HCT116 (cell line): ENCODE measurements around the gene TIPIN. TPM values are rescaled to one million over a fixed set of nuclear protein-coding genes. Genes with fewer than 3 reads are reported as not detected.

Experiments
- ATAC-seq: fragments of 200-7000 bp; cut with Tn5 transposase; 2 replicates; pipeline ENCODE4 v1.9.1; 2020; ENCODE audit warnings: mild to moderate bottlenecking, moderate library complexity
- BruUV-seq: library from RNA; stranded (reverse); fragments of 400-500 nt; replicated peaks from 2 replicates; lab custom pipeline; 2021; lab: Mats Ljungman, UMichigan
- CTCF ChIA-PET: fragments of 300-600 bp; sonication (Branson Sonifier 250); formaldehyde crosslinking; loops from one replicate; lab custom pipeline; 2021; ENCODE audit warnings: antibody characterized with exemption; lab: Charles Lee
- POLR2A ChIA-PET: fragments of 300-600, 350-600 bp; sonication (Branson Sonifier 250); formaldehyde crosslinking; loops from one replicate; lab custom pipeline; 2021; ENCODE audit warnings: antibody characterized with exemption; lab: Charles Lee
- RAD21 ChIA-PET, 2 experiments: fragments of 300-600 bp; sonication (Branson Sonifier 250); formaldehyde crosslinking; loops; one replicate each; lab custom pipeline; 2023; ENCODE audit warnings: low total read pairs in 2 of 2; ENCODE audit not compliant: uncharacterized antibody in 2 of 2, unreplicated experiment in 2 of 2, low non-redundant PET in 1 of 2; lab: Charles Lee
- DNase-seq: peaks from one replicate; pipeline ENCODE4 v3.0.0-alpha.2; 2010; ENCODE audit warnings: low read depth, low spot score
- H2AFZ ChIP-seq: fragments of 200-600 bp; shearing (Covaris generic), sonication (generic); 2 replicates; pipeline ENCODE4 v1.6.1; 2017; ENCODE audit warnings: low read depth, mixed run types, mixed read lengths, antibody characterized with exemption, low read length; ENCODE audit not compliant: poor library complexity, severe bottlenecking
- H3K27ac ChIP-seq: 2 replicates; pipeline ENCODE4 v1.5.1; 2012; ENCODE audit warnings: low read depth, low read length
- H3K27me3 ChIP-seq: fragments of 200-600 bp; sonication (generic); 2 replicates; pipeline ENCODE4 v1.6.1; 2016; ENCODE audit warnings: mixed run types, low read length, mixed read lengths; ENCODE audit not compliant: insufficient read depth
- H3K36me3 ChIP-seq, 2 experiments: fragments of 200-500 bp in 1 of 2; fragments of 200-600 bp in 1 of 2; sonication (Bioruptor generic) in 1 of 2; sonication (generic) in 1 of 2; 2 replicates each; pipeline versions ENCODE4 v1.5.1 to v1.6.1; 2014 to 2016; ENCODE audit warnings: low read length in 2 of 2, inconsistent platforms in 1 of 2, mixed read lengths in 1 of 2, mixed run types in 1 of 2; ENCODE audit not compliant: insufficient read depth in 2 of 2, control insufficient read depth in 1 of 2
- H3K4me1 ChIP-seq, 2 experiments: fragments of 200-600 bp in 1 of 2; sonication (generic) in 1 of 2; 2 replicates each; pipeline versions ENCODE4 v1.5.1 to v1.6.1; 2012 to 2017; ENCODE audit warnings: low read length in 2 of 2, inconsistent platforms in 1 of 2, mild to moderate bottlenecking in 1 of 2, mixed read lengths in 1 of 2, mixed run types in 1 of 2, moderate library complexity in 1 of 2; ENCODE audit not compliant: insufficient read depth in 2 of 2, control insufficient read depth in 1 of 2
- H3K4me2 ChIP-seq: fragments of 200-600 bp; sonication (generic); 2 replicates; pipeline ENCODE4 v1.6.1; 2017; ENCODE audit warnings: mixed run types, low read length, mixed read lengths
- H3K4me3 ChIP-seq, 2 experiments: fragments of 200-600 bp in 1 of 2; sonication (generic) in 1 of 2; replicated peaks in 1 of 2; 2 replicates each; pipeline ENCODE4 v1.5.1; 2011 to 2016; ENCODE audit warnings: low read length in 2 of 2, control low read depth in 1 of 2, low read depth in 1 of 2, mild to moderate bottlenecking in 1 of 2, mixed read lengths in 1 of 2, mixed run types in 1 of 2
- H3K79me2 ChIP-seq: fragments of 200-600 bp; sonication (generic); 2 replicates; pipeline ENCODE4 v1.6.1; 2017; ENCODE audit warnings: mild to moderate bottlenecking, mixed run types, low read length, moderate library complexity, mixed read lengths; ENCODE audit not compliant: insufficient read depth
- H3K9ac ChIP-seq: fragments of 200-600 bp; sonication (generic); 2 replicates; pipeline ENCODE4 v1.6.1; 2016; ENCODE audit warnings: low read length, mixed read lengths
- H3K9me2 ChIP-seq: fragments of 200-600 bp; sonication (generic), shearing (Covaris generic); 2 replicates; pipeline ENCODE4 v1.6.1; 2017; ENCODE audit warnings: mixed run types, mild to moderate bottlenecking, moderate library complexity; ENCODE audit not compliant: insufficient read depth
- H3K9me3 ChIP-seq, 2 experiments: fragments of 200-500 bp in 1 of 2; fragments of 200-600 bp in 1 of 2; sonication (Bioruptor generic) in 1 of 2; sonication (generic) in 1 of 2; 2 replicates each; pipeline ENCODE4 v1.6.1; 2014 to 2017; ENCODE audit warnings: low read length in 2 of 2, mixed read lengths in 2 of 2, inconsistent platforms in 1 of 2, low read depth in 1 of 2, mild to moderate bottlenecking in 1 of 2, mixed run types in 1 of 2, moderate library complexity in 1 of 2; ENCODE audit not compliant: control insufficient read depth in 1 of 2, insufficient read depth in 1 of 2
- H4K20me1 ChIP-seq: fragments of 200-600 bp; sonication (generic), shearing (Covaris generic); 2 replicates; pipeline ENCODE4 v1.6.1; 2017; ENCODE audit warnings: mixed run types, mild to moderate bottlenecking, moderate library complexity; ENCODE audit not compliant: insufficient read depth
- ATF3 ChIP-seq: IDR thresholded peaks from 2 replicates; pipeline ENCODE4 v1.6.1; 2012
- CEBPB ChIP-seq: IDR thresholded peaks from 2 replicates; pipeline ENCODE4 v1.6.1; 2012; ENCODE audit warnings: low read depth
- CTCF ChIP-seq, 3 experiments: fragments of 200-600 bp in 1 of 3; sonication (generic) in 1 of 3; IDR thresholded peaks in 2 of 3; conservative IDR thresholded peaks in 1 of 3; 2 replicates each; pipeline ENCODE4 v1.5.1; 2012 to 2017; ENCODE audit warnings: low read depth in 2 of 3, low read length in 2 of 3, antibody characterized with exemption in 1 of 3, borderline replicate concordance in 1 of 3, control low read depth in 1 of 3, mild to moderate bottlenecking in 1 of 3, mixed read lengths in 1 of 3, mixed run types in 1 of 3, moderate library complexity in 1 of 3; ENCODE audit not compliant: insufficient read depth in 1 of 3
- EGR1 ChIP-seq: IDR thresholded peaks from 2 replicates; pipeline ENCODE4 v1.6.1; 2012; ENCODE audit warnings: low read depth
- ELF1 ChIP-seq: IDR thresholded peaks from 2 replicates; pipeline ENCODE4 v1.6.1; 2012; ENCODE audit warnings: low read depth, borderline replicate concordance
- EZH2 ChIP-seq: fragments of 200-600 bp; sonication (generic); IDR thresholded peaks from 2 replicates; pipeline ENCODE4 v1.6.1; 2017; ENCODE audit warnings: antibody characterized with exemption, mixed run types
- EZH2phosphoT487 ChIP-seq: fragments of 200-600 bp; IDR thresholded peaks from 2 replicates; pipeline ENCODE4 v1.6.1; 2018; ENCODE audit warnings: antibody characterized with exemption, borderline replicate concordance
- FOSL1 ChIP-seq: IDR thresholded peaks from 2 replicates; pipeline ENCODE4 v1.6.1; 2012; ENCODE audit warnings: low read depth
- MAX ChIP-seq: IDR thresholded peaks from 2 replicates; pipeline ENCODE4 v1.6.1; 2012
- POLR2A ChIP-seq: IDR thresholded peaks from 2 replicates; pipeline ENCODE4 v1.7.0; 2011; ENCODE audit warnings: borderline replicate concordance; ENCODE audit not compliant: insufficient read depth, insufficient read length; ENCODE audit errors: extremely low read depth
- POLR2AphosphoS5 ChIP-seq: IDR thresholded peaks from 2 replicates; pipeline ENCODE4 v1.6.1; 2011; ENCODE audit warnings: mild to moderate bottlenecking, low read depth, low read length, moderate library complexity
- RAD21 ChIP-seq: IDR thresholded peaks from 2 replicates; pipeline ENCODE4 v1.6.1; 2012; ENCODE audit warnings: low read depth, mild to moderate bottlenecking
- REST ChIP-seq: IDR thresholded peaks from 2 replicates; pipeline ENCODE4 v1.6.1; 2012; ENCODE audit warnings: low read depth
- SIN3A ChIP-seq: IDR thresholded peaks from 2 replicates; pipeline ENCODE4 v1.6.1; 2012; ENCODE audit warnings: low read depth
- SP1 ChIP-seq: IDR thresholded peaks from 2 replicates; pipeline ENCODE4 v1.6.1; 2012; ENCODE audit warnings: low read depth
- TCF7L2 ChIP-seq: IDR thresholded peaks from 2 replicates; pipeline ENCODE4 v1.7.0; 2011; ENCODE audit warnings: borderline replicate concordance, inconsistent platforms; ENCODE audit not compliant: insufficient read depth, insufficient read length; ENCODE audit errors: extremely low read depth
- ZBTB33 ChIP-seq: IDR thresholded peaks from 2 replicates; pipeline ENCODE4 v1.6.1; 2011; ENCODE audit warnings: mild to moderate bottlenecking, low read length, moderate library complexity; ENCODE audit not compliant: insufficient replicate concordance; ENCODE audit errors: extremely low read depth
- ZFX ChIP-seq: fragments of 450-650 bp; IDR thresholded peaks from 2 replicates; pipeline ENCODE4 v1.6.1; 2017
- intact Hi-C: fragments of 100-400 bp; cut with micrococcal nuclease; formaldehyde crosslinking; loops from 2 replicates; pipeline ENCODE4 v1.10.0; 2022
- total RNA-seq: library from RNA; stranded (reverse); gene quantifications from one replicate; pipeline ENCODE4 v1.2.1, GENCODE V29; 2021; ENCODE audit not compliant: unreplicated experiment

TIPIN gene
- total RNA-seq, 1 experiment from 2014 or later, result 28.1 TPM

GRCh38 chr15:66394915-66395314 is 38.4 kb upstream of the TIPIN start:
- intact Hi-C loops, result no loop called here
- POLR2A ChIA-PET, result no interaction called here
- no TSS peak for BruUV-seq

More at GRCh38 chr15:66394915-66395314, 38.4 kb upstream of the TIPIN start:
- no peaks in the 10 kb centered on the region for H3K9me3 ChIP-seq
- TF ChIP-seq RAD21, result no peak
- TF ChIP-seq ELF1, result no peak
- TF ChIP-seq FOSL1, result no peak
- TF ChIP-seq SP1, result no peak
- no peak for TF ChIP-seq SIN3A
- no peak for TF ChIP-seq EGR1
- TF ChIP-seq EZH2phosphoT487, result no peak
- no peak for TF ChIP-seq REST
- no peak for TF ChIP-seq CEBPB
- TF ChIP-seq POLR2AphosphoS5, result no peak
- no peak for TF ChIP-seq ATF3
- no peak for TF ChIP-seq POLR2A
- no peak for TF ChIP-seq CTCF (IDR thresholded peaks at IDR 0.05 in 2 of 3, conservative IDR thresholded peaks at IDR 0.05 in 1 of 3; ENCODE audit: borderline replicate concordance in 1 of 3, insufficient read depth in 1 of 3, low read depth in 2 of 3, low read length in 2 of 3)
- no peak for TF ChIP-seq ZFX
- TF ChIP-seq TCF7L2, result no peak
- no peak for TF ChIP-seq EZH2
- no peak for TF ChIP-seq ZBTB33
- TF ChIP-seq MAX, result no peak
- TF ChIP-seq, all 23 proteins: peak for 0
- Histone ChIP-seq H3K4me1 (peaks cover 0 to 9% of the 10 kb centered on the region in 2 experiments; a peak in 1 of 4 replicates), H3K27ac (no peak overlapping the region), H4K20me1 (peaks cover 8% of the 10 kb centered on the region; the same call in 1 of the 2 replicates), H3K36me3 (0 out of 4 replicates have a peak, but pooled peaks cover 0 to 2% of the 10 kb centered on the region in 2 experiments), H3K9me2 (no peaks in the 10 kb centered on the region), H2AFZ (no peak overlapping the region), H3K79me2 (peaks cover 90% of the 10 kb centered on the region), H3K4me3 (no peak overlapping the region), H3K27me3 (no peaks in the 10 kb centered on the region), H3K9ac (no peak overlapping the region), H3K4me2 (no peak overlapping the region)
- CTCF ChIA-PET, result no interaction called here
- RAD21 ChIA-PET, result no interaction called here
- DNase-seq (no peak), ATAC-seq (no peak; the same call in 1 of the 2 replicates)
